Measurements from ENCODE around the gene UBASH3A.

UBASH3A gene

DNA sequence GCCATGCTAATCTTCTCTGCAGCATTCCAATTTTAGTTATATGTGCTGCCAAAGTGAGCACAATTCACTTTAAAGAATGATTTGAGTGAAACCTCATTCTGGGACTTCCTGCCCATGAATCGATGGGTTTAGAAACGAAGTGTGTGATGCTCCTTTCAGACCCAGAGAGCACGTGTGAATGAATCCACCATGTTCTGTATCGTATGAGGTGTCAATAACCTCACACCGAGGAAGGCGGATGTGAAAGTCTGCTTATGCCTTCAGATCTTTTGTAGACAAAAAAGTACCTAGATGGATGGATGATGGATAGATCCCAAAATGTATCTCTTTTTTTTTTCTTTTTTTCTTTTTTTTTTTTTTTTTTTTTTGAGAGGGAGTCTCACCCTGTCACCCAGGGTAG is 13.8 kb downstream of the UBASH3A start:
- H2BK5ac ChIP-seq (ENCODE audit: low read length): no peak overlapping the region
- H3K9me3 ChIP-seq (replicated peaks in 1 of 2; ENCODE audit: control insufficient read depth in 2 of 2, insufficient read depth in 1 of 2, low read depth in 1 of 2, low read length in 2 of 2): no peaks in the 10 kb centered on the region
- no peak overlapping the region for H3K4me2 ChIP-seq (ENCODE audit: insufficient read depth, low read length, poor library complexity, severe bottlenecking)
- DNase-seq (ENCODE audit: low spot score): no peak
- H3K4ac ChIP-seq (ENCODE audit: low read length): no peak overlapping the region
- H3K27ac ChIP-seq (replicated peaks; ENCODE audit: low read length): no peak overlapping the region
- H2AFZ ChIP-seq (ENCODE audit: low read length): no peak overlapping the region
- no peak overlapping the region for H2BK120ac ChIP-seq (ENCODE audit: low read depth, low read length)
- H3K36me3 ChIP-seq (replicated peaks in 1 of 2; ENCODE audit: control insufficient read depth in 2 of 2, insufficient read depth in 2 of 2, low read length in 2 of 2): no peaks in the 10 kb centered on the region
- no peak overlapping the region for H3K9ac ChIP-seq (ENCODE audit: low read depth, low read length, poor library complexity)
- no peak overlapping the region for H2AK5ac ChIP-seq (ENCODE audit: low read depth, low read length)
- H3K18ac ChIP-seq (ENCODE audit: low read length): no peak overlapping the region
- H3K4me3 ChIP-seq (ENCODE audit: low read length in 2 of 2): no peak overlapping the region
- WGBS, 2 donors (ENCODE audit: extremely low coverage in 2 of 2, insufficient read length in 2 of 2, insufficient replicate concordance in 1 of 2): no CpG with 5 or more reads among the region's 6 CpGs
- no peak overlapping the region for H4K91ac ChIP-seq (ENCODE audit: low read depth, low read length, poor library complexity)
- H2BK15ac ChIP-seq (ENCODE audit: low read length): no peak overlapping the region
- no peak overlapping the region for H3K23ac ChIP-seq (ENCODE audit: low read depth, low read length, poor library complexity)
- no peaks in the 10 kb centered on the region for H3K27me3 ChIP-seq (ENCODE audit: control insufficient read depth in 3 of 3, insufficient read depth in 3 of 3, low read depth in 1 of 3, low read length in 3 of 3)
- no peaks in the 10 kb centered on the region for H3K79me1 ChIP-seq (ENCODE audit: low read depth, low read length)
- peaks cover 0 to 5% of the 10 kb centered on the region in 2 donors for H3K4me1 ChIP-seq (ENCODE audit: control insufficient read depth in 2 of 2, insufficient read depth in 1 of 2, low read depth in 1 of 2, low read length in 2 of 2)
- no peak overlapping the region for H3K14ac ChIP-seq (ENCODE audit: low read length)
- no peak overlapping the region for H2BK12ac ChIP-seq (ENCODE audit: low read length)
- H4K8ac ChIP-seq (ENCODE audit: low read depth, low read length): no peak overlapping the region

DNA sequence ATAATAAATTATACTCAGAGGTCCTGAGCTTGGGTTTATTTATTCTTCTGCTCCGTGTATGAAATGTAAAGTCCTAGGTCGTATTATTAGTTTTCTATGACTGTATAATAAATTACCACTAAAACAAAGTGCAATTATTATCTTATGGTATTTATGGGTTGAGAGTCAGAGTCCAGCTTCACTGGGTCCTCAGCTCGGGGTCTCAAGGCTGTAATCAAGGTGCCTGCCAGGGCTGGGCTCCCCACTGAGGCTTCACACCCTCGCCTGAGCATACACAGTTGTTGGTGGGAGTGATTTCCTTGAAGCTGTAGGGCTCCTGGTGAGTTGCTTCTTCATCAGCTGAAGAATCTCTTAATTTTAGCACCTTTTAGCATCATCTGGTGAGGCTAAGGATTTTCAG is 15.2 kb downstream of the UBASH3A start:
- H2AFZ ChIP-seq (ENCODE audit: low read length): no peak overlapping the region
- no peak overlapping the region for H3K27ac ChIP-seq (replicated peaks; ENCODE audit: low read length)
- no peak overlapping the region for H3K4me3 ChIP-seq (ENCODE audit: low read length in 2 of 2)
- H3K27me3 ChIP-seq (ENCODE audit: control insufficient read depth in 3 of 3, insufficient read depth in 3 of 3, low read depth in 1 of 3, low read length in 3 of 3): no peaks in the 10 kb centered on the region
- no peak overlapping the region for H2BK5ac ChIP-seq (ENCODE audit: low read length)
- no peak overlapping the region for H4K91ac ChIP-seq (ENCODE audit: low read depth, low read length, poor library complexity)
- H3K9ac ChIP-seq (ENCODE audit: low read depth, low read length, poor library complexity): no peak overlapping the region
- H2BK12ac ChIP-seq (ENCODE audit: low read length): no peak overlapping the region
- peaks cover 0 to 5% of the 10 kb centered on the region in 2 donors for H3K4me1 ChIP-seq (ENCODE audit: control insufficient read depth in 2 of 2, insufficient read depth in 1 of 2, low read depth in 1 of 2, low read length in 2 of 2)
- WGBS, 2 donors (ENCODE audit: extremely low coverage in 2 of 2, insufficient read length in 2 of 2, insufficient replicate concordance in 1 of 2): no CpG with 5 or more reads among the region's 4 CpGs
- H3K4me2 ChIP-seq (ENCODE audit: insufficient read depth, low read length, poor library complexity, severe bottlenecking): no peak overlapping the region
- H4K8ac ChIP-seq (ENCODE audit: low read depth, low read length): no peak overlapping the region
- H2BK120ac ChIP-seq (ENCODE audit: low read depth, low read length): no peak overlapping the region
- H3K18ac ChIP-seq (ENCODE audit: low read length): no peak overlapping the region
- H3K14ac ChIP-seq (ENCODE audit: low read length): no peak overlapping the region
- H2AK5ac ChIP-seq (ENCODE audit: low read depth, low read length): no peak overlapping the region
- no peaks in the 10 kb centered on the region for H3K9me3 ChIP-seq (replicated peaks in 1 of 2; ENCODE audit: control insufficient read depth in 2 of 2, insufficient read depth in 1 of 2, low read depth in 1 of 2, low read length in 2 of 2)
- H3K79me1 ChIP-seq (ENCODE audit: low read depth, low read length): no peaks in the 10 kb centered on the region
- no peak overlapping the region for H3K4ac ChIP-seq (ENCODE audit: low read length)
- no peak overlapping the region for H2BK15ac ChIP-seq (ENCODE audit: low read length)
- DNase-seq (ENCODE audit: low spot score): no peak
- H3K23ac ChIP-seq (ENCODE audit: low read depth, low read length, poor library complexity): no peak overlapping the region
- no peaks in the 10 kb centered on the region for H3K36me3 ChIP-seq (replicated peaks in 1 of 2; ENCODE audit: control insufficient read depth in 2 of 2, insufficient read depth in 2 of 2, low read length in 2 of 2)

DNA sequence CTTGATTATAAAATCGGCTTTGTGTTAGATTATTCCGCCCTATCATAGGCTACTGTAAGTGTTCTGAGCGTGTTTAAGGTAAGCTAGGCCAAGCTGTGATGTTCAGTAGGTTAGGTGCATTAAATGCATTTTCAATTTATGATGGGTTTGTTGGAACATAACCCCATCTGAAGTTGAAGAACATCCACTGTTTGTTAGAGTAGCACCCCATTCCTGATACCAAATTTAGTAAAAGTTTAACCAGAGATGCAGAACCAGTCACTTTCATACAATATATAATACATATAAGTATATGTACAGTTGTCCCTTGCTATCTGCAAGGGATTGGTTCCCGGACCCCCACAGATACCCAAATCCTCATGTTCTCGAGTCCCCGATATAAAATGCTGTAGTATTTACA is 16.1 kb downstream of the UBASH3A start:
- Histone ChIP-seq H4K8ac (ENCODE audit: low read depth, low read length) (no peak overlapping the region), H4K91ac (ENCODE audit: low read depth, low read length, poor library complexity) (no peak overlapping the region), H3K9ac (ENCODE audit: low read depth, low read length, poor library complexity) (no peak overlapping the region), H2BK5ac (ENCODE audit: low read length) (no peak overlapping the region), H2BK15ac (ENCODE audit: low read length) (no peak overlapping the region), H3K36me3 (replicated peaks in 1 of 2; ENCODE audit: control insufficient read depth in 2 of 2, insufficient read depth in 2 of 2, low read length in 2 of 2) (no peaks in the 10 kb centered on the region), H2BK120ac (ENCODE audit: low read depth, low read length) (no peak overlapping the region), H2BK12ac (ENCODE audit: low read length) (no peak overlapping the region), H3K18ac (ENCODE audit: low read length) (no peak overlapping the region), H3K4me1 (ENCODE audit: control insufficient read depth in 2 of 2, insufficient read depth in 1 of 2, low read depth in 1 of 2, low read length in 2 of 2) (peaks cover 0 to 5% of the 10 kb centered on the region in 2 donors), H3K23ac (ENCODE audit: low read depth, low read length, poor library complexity) (no peak overlapping the region), H2AK5ac (ENCODE audit: low read depth, low read length) (no peak overlapping the region), H3K4me3 (ENCODE audit: low read length in 2 of 2) (no peak overlapping the region), H2AFZ (ENCODE audit: low read length) (no peak overlapping the region), H3K27ac (replicated peaks; ENCODE audit: low read length) (no peak overlapping the region), H3K9me3 (replicated peaks in 1 of 2; ENCODE audit: control insufficient read depth in 2 of 2, insufficient read depth in 1 of 2, low read depth in 1 of 2, low read length in 2 of 2) (no peaks in the 10 kb centered on the region), H3K27me3 (ENCODE audit: control insufficient read depth in 3 of 3, insufficient read depth in 3 of 3, low read depth in 1 of 3, low read length in 3 of 3) (no peaks in the 10 kb centered on the region), H3K4ac (ENCODE audit: low read length) (no peak overlapping the region), H3K4me2 (ENCODE audit: insufficient read depth, low read length, poor library complexity, severe bottlenecking) (no peak overlapping the region), H3K79me1 (ENCODE audit: low read depth, low read length) (no peaks in the 10 kb centered on the region), H3K14ac (ENCODE audit: low read length) (no peak overlapping the region)
- no peak for DNase-seq (ENCODE audit: low spot score)
- no CpG with 5 or more reads among the region's 6 CpGs for WGBS, 2 donors (ENCODE audit: extremely low coverage in 2 of 2, insufficient read length in 2 of 2, insufficient replicate concordance in 1 of 2)

DNA sequence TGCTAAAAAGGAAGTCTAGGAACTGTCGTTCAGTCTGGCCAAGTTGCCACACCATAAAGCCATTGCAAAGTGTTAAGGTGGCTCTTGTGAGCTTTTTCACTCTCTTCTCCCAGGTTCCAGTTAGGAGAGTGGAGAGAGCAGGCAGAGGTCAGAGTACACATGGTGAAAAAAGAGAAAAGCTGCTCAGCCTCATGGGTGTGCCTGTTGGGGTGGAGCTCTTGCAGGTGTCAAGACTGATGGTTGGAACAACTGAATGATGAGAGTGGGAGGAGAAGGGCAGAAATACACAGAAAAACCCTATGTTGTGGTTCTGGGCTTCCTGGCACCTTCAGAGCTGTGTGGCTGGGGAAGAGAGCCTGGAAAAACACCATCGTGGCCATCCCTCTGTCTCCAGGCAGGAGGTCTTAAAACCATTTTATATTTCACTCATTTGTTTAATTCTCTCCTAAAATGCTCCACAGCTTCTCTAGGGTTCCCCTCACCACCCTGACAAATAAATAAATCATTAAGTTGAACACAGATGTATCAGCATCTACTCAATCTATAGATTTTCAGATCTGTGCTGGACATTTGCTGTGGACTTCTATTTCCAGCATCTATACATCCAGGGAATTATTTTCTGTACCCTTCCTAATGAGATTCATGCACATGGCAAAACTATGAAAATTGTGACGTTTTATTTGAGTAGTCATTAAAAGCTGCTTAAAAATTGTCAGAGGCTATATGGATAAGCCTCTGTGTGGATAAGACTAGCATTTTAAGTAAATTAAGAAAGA is 17.5 kb downstream of the UBASH3A start:
- Histone ChIP-seq H3K27me3 (ENCODE audit: control insufficient read depth in 3 of 3, insufficient read depth in 3 of 3, low read depth in 1 of 3, low read length in 3 of 3) (no peaks in the 10 kb centered on the region), H2AFZ (ENCODE audit: low read length) (no peak overlapping the region)
- no CpG with 5 or more reads among the region's 3 CpGs for WGBS, 2 donors (ENCODE audit: extremely low coverage in 2 of 2, insufficient read length in 2 of 2, insufficient replicate concordance in 1 of 2)

More for the DNA sequence above, 17.5 kb downstream of the UBASH3A start:
- Histone ChIP-seq H3K4me2 (ENCODE audit: insufficient read depth, low read length, poor library complexity, severe bottlenecking) (no peak overlapping the region), H3K4me1 (ENCODE audit: control insufficient read depth in 2 of 2, insufficient read depth in 1 of 2, low read depth in 1 of 2, low read length in 2 of 2) (no peaks in the 10 kb centered on the region), H3K9ac (ENCODE audit: low read depth, low read length, poor library complexity) (no peak overlapping the region), H3K79me1 (ENCODE audit: low read depth, low read length) (no peaks in the 10 kb centered on the region), H3K4me3 (ENCODE audit: low read length in 2 of 2) (no peak overlapping the region), H2BK120ac (ENCODE audit: low read depth, low read length) (no peak overlapping the region), H3K14ac (ENCODE audit: low read length) (no peak overlapping the region), H3K27ac (replicated peaks; ENCODE audit: low read length) (no peak overlapping the region), H3K4ac (ENCODE audit: low read length) (no peak overlapping the region), H2BK15ac (ENCODE audit: low read length) (no peak overlapping the region), H2BK5ac (ENCODE audit: low read length) (no peak overlapping the region), H2AK5ac (ENCODE audit: low read depth, low read length) (no peak overlapping the region), H4K8ac (ENCODE audit: low read depth, low read length) (no peak overlapping the region), H2BK12ac (ENCODE audit: low read length) (no peak overlapping the region), H3K36me3 (replicated peaks in 1 of 2; ENCODE audit: control insufficient read depth in 2 of 2, insufficient read depth in 2 of 2, low read length in 2 of 2) (no peaks in the 10 kb centered on the region), H3K23ac (ENCODE audit: low read depth, low read length, poor library complexity) (no peak overlapping the region), H4K91ac (ENCODE audit: low read depth, low read length, poor library complexity) (no peak overlapping the region), H3K9me3 (replicated peaks in 1 of 2; ENCODE audit: control insufficient read depth in 2 of 2, insufficient read depth in 1 of 2, low read depth in 1 of 2, low read length in 2 of 2) (no peaks in the 10 kb centered on the region), H3K18ac (ENCODE audit: low read length) (no peak overlapping the region)
- DNase-seq (ENCODE audit: low spot score): no peak
